Neural cell (in vitro differentiated cells): ENCODE data around the gene NFATC3. TPM values are rescaled to one million over a fixed set of nuclear protein-coding genes. Genes with fewer than 3 reads are reported as not detected.

ENCODE experiments used
- H2AFZ ChIP-seq: fragments of 200-600, 300-800 bp; sonication (generic), shearing (Covaris generic); 2 replicates; pipeline ENCODE4 v1.6.0; 2014; ENCODE audit warnings: low read depth, mild to moderate bottlenecking, antibody characterized with exemption, low read length, moderate library complexity
- H3F3A ChIP-seq: fragments of 200-600 bp; shearing (Covaris generic); 2 replicates; pipeline ENCODE4 v1.6.1; 2016; ENCODE audit warnings: mild to moderate bottlenecking, moderate library complexity, mixed read lengths, antibody characterized with exemption, low read length; ENCODE audit not compliant: insufficient read depth, poor library complexity, severe bottlenecking
- H3K27ac ChIP-seq: fragments of 200-600, 300-800 bp; sonication (generic), shearing (Covaris generic); 2 replicates; pipeline ENCODE4 v1.5.1; 2014; ENCODE audit warnings: mild to moderate bottlenecking, low read length, moderate library complexity
- H3K27me3 ChIP-seq: fragments of 300-800, 200-600 bp; sonication (generic), shearing (Covaris generic); 2 replicates; pipeline ENCODE4 v1.6.0; 2014; ENCODE audit warnings: mild to moderate bottlenecking, low read depth, low read length, moderate library complexity; ENCODE audit not compliant: insufficient read depth
- H3K36me3 ChIP-seq: fragments of 300-800, 200-600 bp; sonication (generic), shearing (Covaris generic); 2 replicates; pipeline ENCODE4 v1.5.1; 2014; ENCODE audit warnings: mild to moderate bottlenecking, antibody characterized with exemption, low read length, moderate library complexity; ENCODE audit not compliant: insufficient read depth
- H3K4me2 ChIP-seq: fragments of 300-800, 200-600 bp; sonication (generic), shearing (Covaris generic); 2 replicates; pipeline ENCODE4 v1.6.0; 2014; ENCODE audit warnings: mild to moderate bottlenecking, low read length
- H3K4me3 ChIP-seq: fragments of 300-800, 200-600 bp; sonication (generic), shearing (Covaris generic); 2 replicates; pipeline ENCODE4 v1.5.1; 2014; ENCODE audit warnings: mild to moderate bottlenecking, low read length, moderate library complexity
- H3K79me2 ChIP-seq: fragments of 200-600 bp; shearing (Covaris generic); replicated peaks from 2 replicates; pipeline ENCODE4 v1.6.0; 2014; ENCODE audit warnings: mild to moderate bottlenecking, low read length, moderate library complexity; ENCODE audit not compliant: insufficient read depth
- H3K9ac ChIP-seq: fragments of 300-800, 200-600 bp; sonication (generic), shearing (Covaris generic); 2 replicates; pipeline ENCODE4 v1.6.1; 2016; ENCODE audit warnings: mild to moderate bottlenecking, low read length, mixed read lengths
- H3K9me2 ChIP-seq: fragments of 200-600 bp; shearing (Covaris generic); 2 replicates; pipeline ENCODE4 v1.6.1; 2016; ENCODE audit warnings: mild to moderate bottlenecking, low read length, mixed read lengths; ENCODE audit not compliant: insufficient read depth
- H3K9me3 ChIP-seq: fragments of 200-600, 300-800 bp; sonication (generic), shearing (Covaris generic); 2 replicates; pipeline ENCODE4 v1.6.1; 2016; ENCODE audit warnings: mild to moderate bottlenecking, mixed run types, low read length, moderate library complexity, mixed read lengths
- H4K20me1 ChIP-seq: fragments of 200-600 bp; shearing (Covaris generic); 2 replicates; pipeline ENCODE4 v1.6.1; 2016; ENCODE audit warnings: mild to moderate bottlenecking, mixed run types; ENCODE audit not compliant: insufficient read depth
- CTCF ChIP-seq: fragments of 450-650 bp; IDR thresholded peaks from 2 replicates; pipeline ENCODE4 v1.5.1; 2014; ENCODE audit warnings: antibody characterized with exemption, mild to moderate bottlenecking, moderate library complexity; ENCODE audit not compliant: poor library complexity, severe bottlenecking
- EZH2 ChIP-seq: fragments of 200-600, 300-800 bp; shearing (Covaris generic), sonication (generic); IDR thresholded peaks from 2 replicates; pipeline ENCODE4 v1.6.1; 2014; ENCODE audit warnings: antibody characterized with exemption, low read length, borderline replicate concordance, mild to moderate bottlenecking; ENCODE audit not compliant: insufficient read depth, poor library complexity, severe bottlenecking
- MXI1 ChIP-seq: fragments of 450-650 bp; conservative IDR thresholded peaks from 2 replicates; pipeline ENCODE4 v1.6.1; 2014; ENCODE audit warnings: antibody characterized with exemption, mild to moderate bottlenecking; ENCODE audit not compliant: poor library complexity, severe bottlenecking
- SMC3 ChIP-seq: fragments of 450-650 bp; conservative IDR thresholded peaks from 2 replicates; pipeline ENCODE4 v1.6.1; 2014; ENCODE audit warnings: antibody characterized with exemption, mild to moderate bottlenecking, moderate library complexity; ENCODE audit not compliant: poor library complexity
- polyA plus RNA-seq: library from polyadenylated mRNA; depleted of rRNA; stranded (reverse); fragments of >200 nt; gene quantifications from 2 replicates; pipeline ENCODE4 v1.2.3, GENCODE V29; 2014

NFATC3 gene
- polyA plus RNA-seq, 1 donor from 2014 or later = 6.2 TPM

- H3K9me2 ChIP-seq = no peaks in the 10 kb centered on the region
- H3K79me2 ChIP-seq = no peaks in the 10 kb centered on the region
- H3K4me2 ChIP-seq = no peak overlapping the region
- H3K27ac ChIP-seq = no peak overlapping the region
- H2AFZ ChIP-seq = no peak overlapping the region
- no peak overlapping the region for H3K4me3 ChIP-seq
- H3K36me3 ChIP-seq = no peaks in the 10 kb centered on the region
- peaks cover 49% of the 10 kb centered on the region for H3K27me3 ChIP-seq
- H3F3A ChIP-seq = no peaks in the 10 kb centered on the region
- H4K20me1 ChIP-seq = no peaks in the 10 kb centered on the region
- TF ChIP-seq MXI1 = no peak
- H3K9ac ChIP-seq = no peak overlapping the region
- H3K9me3 ChIP-seq = no peaks in the 10 kb centered on the region
Observed at GRCh38 chr16:68233085-68233834, 148.1 kb downstream of the NFATC3 start.

GRCh38 chr16:68233835-68234187, 148.6 kb downstream of the NFATC3 start:
- Histone ChIP-seq H3K27ac (no peak overlapping the region), H3F3A (no peaks in the 10 kb centered on the region), H3K36me3 (no peaks in the 10 kb centered on the region), H3K4me2 (no peak overlapping the region), H3K9me2 (no peaks in the 10 kb centered on the region), H3K79me2 (no peaks in the 10 kb centered on the region), H4K20me1 (no peaks in the 10 kb centered on the region), H3K9me3 (no peaks in the 10 kb centered on the region), H3K9ac (no peak overlapping the region), H2AFZ (no peak overlapping the region), H3K27me3 (peaks cover 49% of the 10 kb centered on the region), H3K4me3 (no peak overlapping the region)
- TF ChIP-seq CTCF (no peak), MXI1 (no peak)

- Histone ChIP-seq H3K27ac (no peak overlapping the region), H3K9me3 (no peaks in the 10 kb centered on the region), H3K36me3 (no peaks in the 10 kb centered on the region), H4K20me1 (no peaks in the 10 kb centered on the region), H3K4me3 (no peak overlapping the region), H3K79me2 (no peaks in the 10 kb centered on the region), H2AFZ (no peak overlapping the region), H3F3A (no peaks in the 10 kb centered on the region), H3K27me3 (peaks cover 49% of the 10 kb centered on the region), H3K9me2 (no peaks in the 10 kb centered on the region), H3K4me2 (no peak overlapping the region), H3K9ac (no peak overlapping the region)
- TF ChIP-seq SMC3 (no peak), EZH2 (peak; percentile 13)
Observed at GRCh38 chr16:68234188-68235107, 149.3 kb downstream of the NFATC3 start.
